Activated CD8-positive, alpha-beta T cell treated with anti-CD3 and anti-CD28 coated beads, Interleukin-2, amount 10 ng/mL, durations not matched to agents 7 days and 5 days (primary cell): ENCODE measurements around the gene XRRA1. TPM values are rescaled to one million over a fixed set of nuclear protein-coding genes. Genes with fewer than 3 reads are reported as not detected.

ENCODE experiments used
- ATAC-seq: fragments of 150-1000 bp; cut with Tn5 transposase; one replicate; pipeline ENCODE4 v1.10.0; 2021; ENCODE audit warnings: moderate library complexity
- CTCF ChIA-PET: fragments of 350-600 bp; sonication (Branson Sonifier 250); formaldehyde crosslinking; loops from one replicate; lab custom pipeline; 2021; ENCODE audit warnings: antibody characterized with exemption; lab: Charles Lee
- POLR2A ChIA-PET: fragments of 350-600 bp; sonication (Branson Sonifier 250); formaldehyde crosslinking; loops from one replicate; lab custom pipeline; 2021; ENCODE audit warnings: antibody characterized with exemption; lab: Charles Lee
- DNase-seq: peaks from one replicate; pipeline ENCODE4 v3.0.0-alpha.2; 2020
- H3K27ac Mint-ChIP-seq: one replicate; pipeline ENCODE4 v1.8.0; 2021; ENCODE audit warnings: mild to moderate bottlenecking, mixed read lengths
- H3K27me3 Mint-ChIP-seq: one replicate; pipeline ENCODE4 v1.8.0; 2021; ENCODE audit warnings: low read depth, mixed read lengths
- H3K36me3 Mint-ChIP-seq: one replicate; pipeline ENCODE4 v1.8.0; 2021; ENCODE audit warnings: low read depth, mixed read lengths
- H3K4me1 Mint-ChIP-seq: one replicate; pipeline ENCODE4 v1.8.0; 2021; ENCODE audit warnings: low read depth, mixed read lengths
- H3K4me3 Mint-ChIP-seq: one replicate; pipeline ENCODE4 v1.8.0; 2021; ENCODE audit warnings: mild to moderate bottlenecking, mixed read lengths
- H3K9me3 Mint-ChIP-seq: one replicate; pipeline ENCODE4 v1.8.0; 2022; ENCODE audit warnings: mixed read lengths; ENCODE audit not compliant: insufficient read depth
- total RNA-seq, 2 experiments: library from RNA; stranded (reverse); gene quantifications; one replicate each; pipeline ENCODE4 v1.2.3, GENCODE V29; 2021

XRRA1 gene
- total RNA-seq, 2 experiments from 2014 or later: 16.6 to 19.0 TPM

- H3K9me3 Mint-ChIP-seq: no peaks in the 10 kb centered on the region
- peaks cover 32% of the 10 kb centered on the region for H3K4me1 Mint-ChIP-seq
- H3K4me3 Mint-ChIP-seq: peak overlapping the region; percentile 99
- no peaks in the 10 kb centered on the region for H3K27me3 Mint-ChIP-seq
- H3K27ac Mint-ChIP-seq: peak overlapping the region; percentile 96
- POLR2A ChIA-PET: interaction anchor here (1.4 kb wide), 1 partner anchor 11 kb away, joined by 4 read pairs; no protein-coding TSS in a partner anchor
- ATAC-seq (no peak), DNase-seq (no peak)
- CTCF ChIA-PET: interaction anchor here (1.0 to 2.5 kb wide), 3 partner anchors 10 to 20 kb away, joined by 3 to 14 read pairs (median 4); no protein-coding TSS in a partner anchor
- H3K36me3 Mint-ChIP-seq: peaks cover 42% of the 10 kb centered on the region
Measured at GRCh38 chr11:74949753-74950137, 854 bp upstream of the XRRA1 start.

- peaks cover 49% of the 10 kb centered on the region for H3K36me3 Mint-ChIP-seq
- no peaks in the 10 kb centered on the region for H3K9me3 Mint-ChIP-seq
- DNase-seq (no peak), ATAC-seq (peak; percentile 31)
- H3K27ac Mint-ChIP-seq: peak overlapping the region; percentile 96
- peak overlapping the region; percentile 99 for H3K4me3 Mint-ChIP-seq
- H3K27me3 Mint-ChIP-seq: no peaks in the 10 kb centered on the region
- peaks cover 32% of the 10 kb centered on the region for H3K4me1 Mint-ChIP-seq
- POLR2A ChIA-PET: interaction anchor here (0.8 to 1.4 kb wide), 8 partner anchors 9 to 327 kb away, joined by 3 to 9 read pairs (median 4); partner anchors contain the start of gene NEU3
- CTCF ChIA-PET: interaction anchor here (1.0 to 2.5 kb wide), 3 partner anchors 9 to 40 kb away, joined by 3 to 14 read pairs (median 3); partner anchors contain the start of gene NEU3
Measured at GRCh38 chr11:74948546-74948897, 369 bp downstream of the XRRA1 start.

GRCh38 chr11:74942073-74942759, 6.7 kb downstream of the XRRA1 start:
- DNase-seq: no peak
- H3K4me3 Mint-ChIP-seq: no peak overlapping the region
- ChIA-PET CTCF (interaction anchor here (1.2 to 2.0 kb wide), 2 partner anchors 13 to 17 kb away, joined by 3 to 9 read pairs; no protein-coding TSS in a partner anchor), POLR2A (interaction anchor here (0.6 kb wide), 1 partner anchor 1211 kb away, joined by 4 read pairs; no protein-coding TSS in a partner anchor)
- H3K9me3 Mint-ChIP-seq: no peaks in the 10 kb centered on the region
- peaks cover 31% of the 10 kb centered on the region for H3K36me3 Mint-ChIP-seq
- no peaks in the 10 kb centered on the region for H3K27me3 Mint-ChIP-seq
- H3K27ac Mint-ChIP-seq: no peak overlapping the region
- no peak for ATAC-seq
- H3K4me1 Mint-ChIP-seq: peaks cover 5% of the 10 kb centered on the region

- CTCF ChIA-PET: interaction anchor here (1.4 to 2.2 kb wide), 4 partner anchors 9 to 300 kb away, joined by 4 to 9 read pairs (median 8); partner anchors contain the start of gene TPBGL
- Mint-ChIP-seq H3K4me1 (peaks cover 3% of the 10 kb centered on the region), H3K27ac (no peak overlapping the region), H3K4me3 (no peak overlapping the region), H3K36me3 (peaks cover 34% of the 10 kb centered on the region), H3K9me3 (no peaks in the 10 kb centered on the region), H3K27me3 (no peaks in the 10 kb centered on the region)
- ATAC-seq (no peak), DNase-seq (no peak)
- POLR2A ChIA-PET: no interaction called here
Measured at GRCh38 chr11:74941492-74941891, 7.4 kb downstream of the XRRA1 start.

- ATAC-seq (no peak), DNase-seq (no peak)
- ChIA-PET POLR2A (interaction anchor here (1.1 kb wide), 1 partner anchor 11 kb away, joined by 3 read pairs; the partner anchor contains the start of genes SPCS2 and XRRA1), CTCF (interaction anchor here (1.3 to 2.1 kb wide), 2 partner anchors 93 to 203 kb away, joined by 5 to 7 read pairs; no protein-coding TSS in a partner anchor)
- Mint-ChIP-seq H3K27me3 (no peaks in the 10 kb centered on the region), H3K9me3 (no peaks in the 10 kb centered on the region), H3K27ac (no peak overlapping the region), H3K4me3 (no peak overlapping the region), H3K4me1 (peaks cover 15% of the 10 kb centered on the region), H3K36me3 (peaks cover 48% of the 10 kb centered on the region)
Measured at GRCh38 chr11:74937696-74938475, 11.0 kb downstream of the XRRA1 start.

GRCh38 chr11:74936976-74937375, 11.9 kb downstream of the XRRA1 start:
- no peaks in the 10 kb centered on the region for H3K27me3 Mint-ChIP-seq

GRCh38 chr11:74936087-74936486, 12.8 kb downstream of the XRRA1 start:
- no peak for ATAC-seq
- Mint-ChIP-seq H3K27ac (no peak overlapping the region), H3K4me1 (peaks cover 25% of the 10 kb centered on the region), H3K27me3 (no peaks in the 10 kb centered on the region), H3K36me3 (peaks cover 42% of the 10 kb centered on the region), H3K9me3 (no peaks in the 10 kb centered on the region), H3K4me3 (no peak overlapping the region)
- CTCF ChIA-PET: interaction anchor here (1.1 to 1.2 kb wide), 3 partner anchors 207 to 305 kb away, joined by 3 read pairs; no protein-coding TSS in a partner anchor
- POLR2A ChIA-PET: interaction anchor here (0.9 kb wide), 1 partner anchor 24 kb away, joined by 6 read pairs; no protein-coding TSS in a partner anchor
- no peak for DNase-seq

More at GRCh38 chr11:74936976-74937375, 11.9 kb downstream of the XRRA1 start:
- ChIA-PET CTCF (interaction anchor here (0.7 to 2.1 kb wide), 4 partner anchors 86 to 304 kb away, joined by 3 to 7 read pairs (median 4); no protein-coding TSS in a partner anchor), POLR2A (interaction anchor here (1.1 kb wide), 1 partner anchor 12 kb away, joined by 3 read pairs; the partner anchor contains the start of genes SPCS2 and XRRA1)
- H3K4me3 Mint-ChIP-seq: no peak overlapping the region
- peaks cover 47% of the 10 kb centered on the region for H3K36me3 Mint-ChIP-seq
- H3K4me1 Mint-ChIP-seq: peaks cover 24% of the 10 kb centered on the region
- ATAC-seq (no peak), DNase-seq (no peak)
- H3K27ac Mint-ChIP-seq: no peak overlapping the region
- H3K9me3 Mint-ChIP-seq: no peaks in the 10 kb centered on the region

GRCh38 chr11:74935285-74935684, 13.6 kb downstream of the XRRA1 start:
- no peak for DNase-seq
- Mint-ChIP-seq H3K36me3 (peaks cover 39% of the 10 kb centered on the region), H3K27ac (no peak overlapping the region), H3K9me3 (no peaks in the 10 kb centered on the region), H3K4me1 (peaks cover 25% of the 10 kb centered on the region), H3K4me3 (no peak overlapping the region), H3K27me3 (no peaks in the 10 kb centered on the region)
- ATAC-seq: no peak
- POLR2A ChIA-PET: no interaction called here
- CTCF ChIA-PET: interaction anchor here (1.2 kb wide), 1 partner anchor 208 kb away, joined by 3 read pairs; no protein-coding TSS in a partner anchor

- POLR2A ChIA-PET: no interaction called here
- DNase-seq (no peak), ATAC-seq (no peak)
- H3K4me1 Mint-ChIP-seq: peaks cover 25% of the 10 kb centered on the region
- H3K27me3 Mint-ChIP-seq: no peaks in the 10 kb centered on the region
- CTCF ChIA-PET: interaction anchor here (1.1 to 1.5 kb wide), 2 partner anchors 10 to 207 kb away, joined by 3 read pairs; no protein-coding TSS in a partner anchor
- no peak overlapping the region for H3K27ac Mint-ChIP-seq
- peaks cover 37% of the 10 kb centered on the region for H3K36me3 Mint-ChIP-seq
- H3K4me3 Mint-ChIP-seq: no peak overlapping the region
- H3K9me3 Mint-ChIP-seq: no peaks in the 10 kb centered on the region
Measured at GRCh38 chr11:74933765-74934164, 15.1 kb downstream of the XRRA1 start.

GRCh38 chr11:74932797-74933196, 16.1 kb downstream of the XRRA1 start:
- ChIA-PET POLR2A (interaction anchor here (1.3 kb wide), 1 partner anchor 208 kb away, joined by 3 read pairs; no protein-coding TSS in a partner anchor), CTCF (interaction anchor here (0.6 to 7.6 kb wide), 10 partner anchors 8 to 316 kb away, joined by 3 to 46 read pairs (median 4); no protein-coding TSS in a partner anchor)
- Mint-ChIP-seq H3K4me3 (no peak overlapping the region), H3K36me3 (peaks cover 34% of the 10 kb centered on the region), H3K9me3 (no peaks in the 10 kb centered on the region), H3K4me1 (peaks cover 23% of the 10 kb centered on the region), H3K27ac (peak overlapping the region; percentile 62), H3K27me3 (no peaks in the 10 kb centered on the region)
- ATAC-seq: peak; percentile 54
- DNase-seq: peak; percentile 65

GRCh38 chr11:74932169-74932568, 16.7 kb downstream of the XRRA1 start:
- Mint-ChIP-seq H3K27ac (peak overlapping the region; percentile 62), H3K4me1 (peaks cover 25% of the 10 kb centered on the region), H3K9me3 (no peaks in the 10 kb centered on the region), H3K36me3 (peaks cover 34% of the 10 kb centered on the region), H3K27me3 (no peaks in the 10 kb centered on the region), H3K4me3 (no peak overlapping the region)
- ChIA-PET CTCF (interaction anchor here (0.6 to 7.6 kb wide), 12 partner anchors 9 to 316 kb away, joined by 3 to 46 read pairs (median 4); no protein-coding TSS in a partner anchor), POLR2A (interaction anchor here (1.3 kb wide), 1 partner anchor 209 kb away, joined by 3 read pairs; no protein-coding TSS in a partner anchor)
- DNase-seq (peak; percentile 30), ATAC-seq (peak; percentile 26)
